HG03469 (cell line): ENCODE results near the gene OR2B2.
"Not testable (repeated sequence)": the region's sequence is repeated elsewhere in the genome, so short reads cannot be mapped to it uniquely, and the experiment has no call there.

Experiments
- ATAC-seq: cut with Tn5 transposase; IDR thresholded peaks from one replicate; pipeline ENCODE4 v1.9.1; 2021; ENCODE audit warnings: mild to moderate bottlenecking, moderate library complexity, moderate number of reproducible peaks; ENCODE audit not compliant: unreplicated experiment

Gene OR2B2

DNA sequence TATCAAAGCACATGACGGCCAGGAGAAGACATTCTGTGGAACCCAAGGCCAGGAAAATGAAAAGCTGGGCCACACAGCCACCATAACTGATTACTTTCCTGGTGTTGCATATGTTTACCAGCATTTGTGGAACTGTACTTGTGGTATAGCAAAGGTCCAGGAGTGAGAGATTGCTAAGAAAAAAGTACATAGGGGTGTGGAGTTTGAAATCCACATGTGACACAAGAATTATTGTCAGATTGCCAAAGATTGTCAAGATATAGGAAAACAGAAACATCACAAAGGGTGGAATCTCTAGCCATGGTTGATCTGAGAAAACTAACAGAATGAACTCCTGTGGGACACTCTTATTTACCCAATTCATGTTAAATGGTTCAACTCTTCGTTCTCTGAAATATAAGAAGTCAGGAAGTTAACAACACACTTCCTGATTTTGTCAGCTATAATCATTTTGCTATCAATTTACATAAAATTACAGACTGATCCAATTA lies at the start of gene OR2B2:
Gene OR2B2, minus strand, starts transcription at position 441 of the 491 bp plus-strand sequence. Its CDS starts 77 bp downstream, at position 364.
- ATAC-seq, result no peak

DNA sequence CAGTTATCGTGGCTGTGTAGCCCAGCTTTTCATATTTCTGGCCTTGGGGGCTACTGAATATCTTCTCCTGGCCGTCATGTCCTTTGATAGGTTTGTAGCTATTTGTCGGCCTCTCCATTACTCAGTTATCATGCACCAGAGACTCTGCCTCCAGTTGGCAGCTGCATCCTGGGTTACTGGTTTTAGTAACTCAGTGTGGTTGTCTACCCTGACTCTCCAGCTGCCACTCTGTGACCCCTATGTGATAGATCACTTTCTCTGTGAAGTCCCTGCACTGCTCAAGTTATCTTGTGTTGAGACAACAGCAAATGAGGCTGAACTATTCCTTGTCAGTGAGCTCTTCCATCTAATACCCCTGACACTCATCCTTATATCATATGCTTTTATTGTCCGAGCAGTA lies 45.3 kb upstream of the OR2B2 start:
- ATAC-seq, result no peak

DNA sequence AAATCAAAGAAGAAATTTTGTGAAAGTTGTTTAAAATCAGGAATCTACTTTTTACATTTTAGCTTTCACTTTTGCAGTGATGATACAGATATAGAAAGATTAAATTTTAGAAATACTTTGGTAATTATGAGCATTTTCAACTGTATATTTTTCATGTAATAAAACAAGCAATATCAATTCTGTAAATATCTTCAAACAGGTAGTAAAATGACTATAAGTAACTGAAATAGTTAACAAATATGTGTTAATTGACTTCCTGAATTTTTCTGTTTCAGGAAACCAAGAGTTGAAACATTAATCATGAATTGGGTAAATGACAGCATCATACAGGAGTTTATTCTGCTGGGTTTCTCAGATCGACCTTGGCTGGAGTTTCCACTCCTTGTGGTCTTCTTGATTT lies 44.7 kb upstream of the OR2B2 start, which contains the start of gene OR2B6:
Gene OR2B6, plus strand, starts transcription at position 301 of the 400 bp plus-strand sequence. Its CDS starts 0 bp downstream, at position 301.
- no peak for ATAC-seq

DNA sequence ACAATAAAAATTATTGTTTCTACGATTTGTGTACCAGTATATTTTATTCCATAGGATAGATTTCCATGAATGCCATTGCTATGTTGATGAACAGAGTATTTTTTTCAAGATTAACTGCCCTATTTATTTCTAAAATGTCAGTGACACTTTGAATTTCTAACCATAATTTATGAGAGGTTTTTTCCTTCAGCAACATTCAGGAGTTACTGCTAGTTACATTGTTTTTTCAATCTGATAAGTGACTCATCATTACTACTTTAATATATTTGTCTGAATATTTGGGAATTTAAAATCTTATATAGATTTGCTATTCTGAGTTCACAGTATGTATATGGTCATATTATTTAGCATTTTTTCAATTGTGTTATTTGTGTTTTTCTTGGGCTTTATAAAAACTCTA lies 38.8 kb upstream of the OR2B2 start:
- no peak for ATAC-seq

DNA sequence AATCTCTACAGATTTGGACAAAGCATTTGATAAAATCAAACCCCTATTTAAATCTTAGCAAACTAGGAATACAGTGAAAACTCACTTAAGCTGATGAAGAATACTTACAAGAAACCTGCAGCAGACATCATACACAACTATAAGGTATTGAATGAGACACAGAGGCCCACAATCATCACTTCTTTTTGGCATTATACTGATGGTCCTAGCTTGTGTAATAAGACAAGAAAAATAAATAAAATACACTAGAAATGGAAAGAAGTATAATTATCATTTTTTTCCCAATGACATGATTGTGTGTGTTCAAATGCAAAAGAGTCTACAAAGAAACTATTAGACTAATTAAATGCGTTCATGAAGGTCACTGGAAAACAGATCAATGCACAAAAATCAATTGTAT lies 36.0 kb upstream of the OR2B2 start:
- no peak for ATAC-seq

DNA sequence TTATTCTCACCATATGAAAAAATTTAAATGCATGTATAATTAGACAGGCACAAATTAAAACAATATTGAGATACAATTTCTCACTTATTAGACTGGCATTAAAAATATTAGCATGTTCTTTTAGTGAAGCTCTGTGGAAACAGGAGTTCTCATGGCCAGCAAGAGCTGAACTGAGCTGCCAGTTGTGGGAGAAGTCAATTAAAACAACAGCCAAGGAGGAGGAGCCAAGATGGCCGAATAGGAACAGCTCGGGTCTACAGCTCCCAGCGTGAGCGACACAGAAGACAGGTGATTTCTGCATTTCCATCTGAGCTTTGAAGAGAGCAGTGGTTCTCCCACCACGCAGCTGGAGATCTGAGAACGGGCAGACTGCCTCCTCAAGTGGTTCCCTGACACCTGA lies 30.9 kb upstream of the OR2B2 start:
- not testable (repeated sequence) for ATAC-seq

DNA sequence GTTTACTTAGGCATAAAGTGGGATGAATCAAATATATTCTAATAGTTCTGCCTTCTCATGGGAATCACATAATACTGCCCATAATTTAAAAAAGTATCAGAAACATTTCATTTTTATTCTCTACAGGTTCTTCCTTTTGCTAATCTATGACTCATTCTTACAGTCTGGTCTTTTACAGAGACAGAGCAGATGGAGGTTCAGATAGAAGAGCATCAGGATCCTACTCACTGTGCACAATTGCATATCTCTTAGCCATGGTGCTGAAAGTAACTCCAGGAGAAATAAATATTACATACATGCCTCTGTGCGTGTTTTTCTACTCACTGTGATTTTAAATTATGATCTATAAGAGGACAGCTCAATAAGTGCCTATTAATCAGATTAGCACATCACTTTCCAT lies 28.6 kb upstream of the OR2B2 start:
- ATAC-seq, result no peak

DNA sequence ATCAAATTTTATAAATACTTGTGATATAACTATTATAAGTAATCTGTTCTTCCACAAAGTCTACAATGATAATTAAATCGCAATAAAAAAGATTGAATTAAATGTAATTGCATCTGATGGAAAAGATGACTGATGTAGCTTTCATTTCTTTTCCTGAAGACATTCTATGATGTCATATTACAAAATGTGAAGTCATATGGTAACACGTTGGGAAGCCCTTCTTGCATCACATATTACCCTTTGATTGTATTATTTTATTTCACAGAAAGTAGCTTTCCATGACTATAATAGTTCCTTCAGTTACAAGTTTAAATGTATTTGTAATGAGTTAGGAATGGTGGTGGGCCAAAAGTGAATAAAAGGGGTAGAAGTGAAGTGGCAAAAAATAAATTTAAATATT lies 19.0 kb upstream of the OR2B2 start:
- no peak for ATAC-seq

DNA sequence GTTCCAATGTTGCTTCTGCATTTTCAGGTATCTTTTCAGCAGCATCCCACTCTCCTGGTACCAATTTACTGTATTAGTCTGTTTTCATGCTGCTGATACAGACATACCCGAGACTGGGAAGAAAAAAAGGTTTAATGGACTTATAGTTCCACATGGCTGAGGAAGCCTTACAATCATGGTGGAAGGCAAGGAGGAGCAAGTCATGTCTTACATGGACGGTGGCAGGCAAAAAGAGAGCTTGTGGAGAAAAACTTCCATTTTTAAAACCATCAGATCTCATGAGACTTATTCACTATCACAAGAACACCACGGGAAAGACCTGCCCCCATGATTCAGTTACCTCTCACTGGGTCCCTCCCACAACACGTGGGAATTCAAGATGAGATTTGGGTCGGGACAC lies 17.7 kb upstream of the OR2B2 start:
- not testable (repeated sequence) for ATAC-seq

DNA sequence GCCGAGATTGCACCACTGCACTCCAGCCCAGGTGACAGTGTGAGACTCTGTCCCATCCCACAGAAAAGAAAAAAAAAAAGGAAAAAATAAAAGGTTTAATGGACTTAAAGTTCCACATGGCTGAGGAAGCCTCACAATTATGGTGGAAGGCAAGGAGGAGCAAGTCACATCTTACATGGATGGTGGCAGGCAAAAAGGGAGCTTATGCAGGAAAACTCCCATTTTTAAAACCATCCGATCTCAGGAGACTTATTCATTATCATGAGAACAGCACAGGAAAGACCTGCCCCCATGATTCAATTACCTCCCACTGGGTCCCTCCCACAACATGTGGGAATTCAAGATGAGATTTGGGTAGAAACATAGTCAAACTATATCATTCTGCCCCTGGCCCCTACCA lies 15.8 kb upstream of the OR2B2 start:
- ATAC-seq, result not testable (repeated sequence)

DNA sequence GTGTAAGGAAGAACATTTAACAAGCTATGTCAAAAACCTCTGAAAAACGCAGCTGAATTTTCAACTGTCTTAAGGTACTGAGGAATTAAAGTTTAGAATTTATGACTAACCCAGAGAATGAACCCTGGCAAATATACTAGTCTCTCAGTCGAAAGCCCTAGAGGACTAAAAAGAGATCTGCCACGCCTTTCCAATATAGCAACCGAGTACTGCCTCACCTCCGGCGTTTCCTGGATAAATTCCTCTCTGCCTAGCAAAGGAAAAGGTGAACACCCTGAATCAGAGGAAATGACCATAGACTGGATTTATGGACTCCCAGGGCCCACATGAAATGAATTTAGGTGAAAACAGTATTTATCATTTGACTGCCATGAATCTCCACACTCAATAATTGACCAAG lies 12.0 kb upstream of the OR2B2 start:
- ATAC-seq, result no peak

DNA sequence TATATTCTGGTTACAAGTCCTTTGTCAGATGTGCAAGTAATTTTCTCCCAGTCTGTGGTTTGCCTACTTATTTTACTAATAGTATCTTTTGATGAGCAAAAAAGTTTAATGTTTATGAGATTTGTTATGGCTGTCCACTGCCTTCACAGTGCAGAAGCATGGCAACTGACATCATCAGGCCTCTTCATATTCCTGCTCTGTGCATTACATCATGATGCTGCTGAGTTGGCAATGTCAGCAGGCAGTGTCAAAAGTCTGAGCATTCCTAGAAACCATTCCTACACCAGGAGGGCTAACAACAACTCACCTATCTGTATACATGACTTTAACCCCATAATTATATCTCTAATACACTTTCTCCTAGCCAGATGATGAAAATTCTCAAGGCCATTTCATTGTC lies 10.8 kb upstream of the OR2B2 start:
- no peak for ATAC-seq

DNA sequence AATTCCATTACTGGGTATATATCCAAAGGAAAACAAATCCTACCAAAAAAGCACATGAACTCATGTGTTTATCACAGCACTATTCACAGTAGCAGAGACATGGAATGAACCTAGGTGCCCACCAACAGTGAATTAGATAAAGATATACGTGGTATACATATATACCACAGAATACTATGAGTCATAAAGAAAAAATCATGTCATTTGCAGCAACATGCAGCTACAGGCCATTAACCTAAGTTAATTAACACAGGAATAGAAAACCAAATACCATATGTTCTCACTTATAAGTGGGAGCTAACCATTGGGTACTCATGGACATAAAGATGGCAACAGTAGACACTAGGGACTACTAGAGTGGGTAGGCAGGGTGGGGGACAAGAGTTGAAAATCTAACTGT lies 4.2 kb downstream of the OR2B2 start:
- ATAC-seq, result no peak

DNA sequence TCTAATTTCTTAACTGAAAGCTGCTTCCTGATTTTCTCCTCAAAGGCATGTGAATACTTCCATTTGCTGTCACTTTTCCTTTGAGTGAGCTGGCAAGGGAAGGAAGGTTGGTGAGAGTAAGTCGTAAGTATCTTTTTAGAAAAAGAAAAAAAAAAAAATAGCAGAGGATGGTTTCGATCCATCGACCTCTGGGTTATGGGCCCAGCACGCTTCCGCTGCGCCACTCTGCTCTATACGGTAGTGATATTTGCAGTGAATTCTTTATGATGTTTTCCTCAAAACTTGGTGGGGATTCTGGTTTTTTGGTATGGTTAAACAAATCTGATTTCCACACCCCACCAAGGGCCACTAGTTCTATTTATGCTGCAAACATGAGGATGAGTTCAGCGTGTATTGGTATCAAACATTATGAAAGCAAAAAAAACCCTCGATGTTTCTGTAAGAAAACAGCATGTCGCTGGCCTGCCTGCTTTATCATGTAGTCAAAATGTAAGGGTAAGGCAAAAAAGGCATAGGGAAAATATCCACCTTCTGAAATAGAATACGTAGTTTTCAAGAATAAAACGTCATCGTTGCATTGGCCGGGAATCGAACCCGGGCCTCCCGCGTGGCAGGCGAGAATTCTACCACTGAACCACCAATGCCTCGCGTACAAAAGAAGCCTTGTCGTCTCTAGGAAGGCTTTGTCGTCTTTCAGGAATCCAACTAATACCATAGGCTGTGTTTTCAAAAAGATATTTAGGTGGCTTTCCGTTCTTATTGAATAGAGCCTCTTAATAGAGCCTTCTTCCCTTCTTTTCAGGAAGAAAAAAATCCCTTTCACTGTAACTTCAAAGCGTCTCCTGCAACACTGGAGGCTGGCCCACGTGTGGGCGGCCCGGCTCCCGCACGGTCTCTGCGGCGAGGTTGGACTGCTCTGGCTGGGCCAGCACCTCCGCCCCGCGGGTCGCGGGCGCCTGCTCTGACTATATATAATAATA lies 9.6 kb downstream of the OR2B2 start:
- peak; percentile 53 for ATAC-seq

DNA sequence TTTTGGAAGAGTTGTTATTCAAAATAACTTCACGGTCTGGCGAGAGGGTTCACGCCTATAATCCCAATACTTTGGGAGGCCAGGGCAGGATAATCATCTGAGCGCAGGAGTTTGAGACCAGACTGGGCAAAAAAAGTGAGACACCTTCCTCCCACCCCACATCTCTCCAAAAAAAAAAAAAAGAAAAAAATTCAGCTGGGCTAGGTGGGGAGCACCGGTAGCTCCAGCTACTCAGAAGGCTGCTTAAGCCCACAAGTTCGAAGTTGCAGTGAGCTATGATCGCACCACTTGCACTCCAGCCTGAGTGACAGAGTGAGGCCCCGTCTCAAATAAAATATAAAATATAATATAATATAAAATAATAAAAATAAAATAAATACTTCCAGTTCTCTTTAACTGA lies 10.4 kb downstream of the OR2B2 start:
- ATAC-seq, result no peak

DNA sequence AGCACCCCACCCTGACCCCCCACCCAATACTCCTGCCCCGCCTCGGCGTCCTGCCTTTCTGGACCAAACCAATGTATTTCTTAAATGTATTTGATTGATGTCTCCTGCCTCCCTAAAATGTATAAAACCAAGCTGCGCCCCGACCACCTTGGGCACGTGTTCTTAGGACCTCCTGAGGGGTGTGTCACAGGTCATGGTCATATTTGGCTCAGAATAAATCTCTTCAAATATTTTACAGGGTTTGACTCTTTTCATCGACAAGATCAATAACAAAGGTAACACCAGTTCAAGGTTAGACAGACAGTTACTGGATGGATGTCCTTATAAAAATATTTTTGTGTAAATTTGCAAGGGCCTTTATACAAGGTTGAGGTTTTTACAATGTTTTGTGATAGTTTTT lies 12.0 kb downstream of the OR2B2 start:
- not testable (repeated sequence) for ATAC-seq

DNA sequence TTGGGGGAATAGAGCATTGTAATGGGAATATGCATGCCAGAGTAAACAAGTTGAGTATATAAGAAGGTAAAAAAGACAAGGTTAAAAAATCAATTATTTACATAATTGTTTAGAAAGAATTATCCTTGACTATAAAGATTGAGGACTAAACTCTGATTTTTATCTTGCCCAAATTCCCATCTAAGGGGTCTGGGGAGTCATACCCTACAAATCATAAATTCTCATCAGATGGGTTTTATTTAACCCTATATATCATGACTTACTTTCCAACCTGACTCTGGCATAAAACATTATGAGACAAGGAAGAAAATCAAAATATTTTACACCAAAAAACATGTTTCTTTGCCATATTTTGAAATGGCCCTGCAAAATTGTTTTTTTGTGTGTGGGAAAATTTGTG lies 12.7 kb downstream of the OR2B2 start:
- ATAC-seq, result no peak

DNA sequence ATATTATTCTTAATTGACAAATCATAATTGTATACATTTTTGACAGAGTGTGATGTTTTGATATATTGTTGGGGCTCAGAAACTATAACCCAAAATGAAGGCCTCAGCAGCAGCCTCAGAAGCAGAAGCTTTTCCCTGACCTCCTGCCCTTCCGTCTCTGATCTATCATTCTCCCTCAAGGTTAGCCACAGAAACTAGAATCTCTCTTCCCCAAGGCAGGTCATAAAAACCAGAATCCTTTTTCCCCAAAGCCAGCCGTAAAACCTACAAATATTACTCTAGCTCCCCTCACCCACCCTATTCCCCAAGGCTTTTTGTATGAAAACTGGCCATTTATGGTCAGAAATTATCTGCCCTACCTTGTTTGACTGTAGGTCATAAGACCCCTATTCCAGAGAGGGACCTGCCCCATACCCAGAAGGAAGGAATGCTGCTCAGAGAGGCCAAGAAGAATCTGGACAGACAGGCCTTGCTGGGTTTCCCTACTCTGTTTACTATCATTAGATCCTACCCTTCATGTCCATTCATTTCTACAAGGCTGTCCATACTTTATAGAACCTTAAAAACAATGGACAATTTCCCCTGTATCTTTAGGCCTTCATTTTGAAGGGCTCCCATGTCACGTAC lies 14.5 kb downstream of the OR2B2 start:
- ATAC-seq, result no peak

DNA sequence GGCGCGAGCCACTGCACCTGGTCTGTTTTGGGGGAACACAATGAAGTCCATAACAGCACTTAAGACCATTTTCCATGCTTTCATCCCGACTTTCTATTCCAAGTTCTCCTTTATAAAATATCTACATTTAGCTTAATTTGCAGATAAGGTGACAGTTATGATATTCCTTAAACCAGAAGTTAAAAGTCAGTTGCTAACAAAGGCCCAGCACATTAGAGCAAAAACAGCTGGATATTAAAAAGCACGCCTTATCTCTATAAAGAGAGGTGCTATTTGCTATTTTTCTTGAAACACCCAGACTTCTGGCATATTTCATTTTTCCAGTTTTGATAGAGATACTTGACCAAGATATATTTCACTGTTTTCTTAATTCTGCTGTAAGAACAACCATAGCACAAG lies 15.8 kb downstream of the OR2B2 start:
- no peak for ATAC-seq

DNA sequence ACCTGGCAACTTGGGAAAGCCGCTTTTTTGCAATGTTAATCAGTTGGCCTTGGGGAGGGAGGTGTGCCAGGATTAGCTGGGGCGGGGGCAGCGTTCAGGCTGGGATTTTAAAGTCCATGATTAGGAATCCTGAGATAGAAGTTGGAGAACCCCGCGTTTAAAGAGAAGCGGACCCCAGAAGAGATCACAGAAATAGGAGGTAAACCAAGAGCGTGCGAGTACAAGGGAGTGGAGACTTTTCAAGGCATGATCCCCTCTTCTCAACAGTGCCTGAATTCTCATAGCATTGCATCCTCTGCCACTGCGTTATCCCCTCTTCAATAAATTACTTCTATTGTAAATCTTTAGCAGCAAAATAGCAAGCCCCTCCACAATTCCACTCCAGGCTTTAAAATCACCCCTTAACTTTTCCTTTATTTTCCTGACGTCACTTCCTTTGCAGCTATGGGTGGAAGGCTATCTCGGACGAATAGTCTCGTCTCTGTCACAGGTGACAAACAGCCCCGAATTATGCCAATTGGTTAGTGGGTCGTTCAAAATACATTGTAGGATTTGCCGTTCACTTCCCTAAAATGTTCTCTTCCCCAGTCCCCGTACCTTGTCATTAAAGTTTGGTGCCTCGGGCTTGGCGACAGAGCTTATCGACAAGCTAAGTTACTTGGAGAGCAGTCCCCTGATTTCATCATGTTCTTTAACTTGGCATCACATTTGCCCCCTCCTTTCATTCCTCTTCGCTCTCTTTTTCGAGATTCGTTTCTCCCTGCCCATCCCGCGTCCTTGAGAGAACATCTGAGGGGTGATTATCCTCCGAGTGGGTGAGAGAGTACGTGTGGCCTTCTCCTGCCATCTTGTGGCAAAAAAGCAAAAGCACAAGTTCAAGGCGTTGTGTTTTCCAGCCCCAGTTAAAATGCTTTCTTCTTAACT lies 17.1 kb downstream of the OR2B2 start:
- ATAC-seq, result no peak
